Mesenchymal stem cell (in vitro differentiated cells and primary cell): ENCODE results near the gene KCNAB2.

Experiments used
- DNase-seq: peaks from one replicate; pipeline ENCODE4 v3.0.0-alpha.2; 2013
- H2AFZ ChIP-seq: one replicate; pipeline ENCODE4 v1.6.1; 2013; ENCODE audit warnings: low read depth, mild to moderate bottlenecking, control low read depth, inconsistent platforms, low read length, moderate library complexity
- H2AK5ac ChIP-seq: 2 replicates; pipeline ENCODE4 v1.6.1; 2013; ENCODE audit warnings: low read length, moderate library complexity, mild to moderate bottlenecking, inconsistent platforms; ENCODE audit not compliant: severe bottlenecking
- H2BK120ac ChIP-seq: one replicate; pipeline ENCODE4 v1.6.1; 2013; ENCODE audit warnings: low read depth, mild to moderate bottlenecking, inconsistent platforms, low read length, moderate library complexity
- H2BK12ac ChIP-seq, 2 experiments: one replicate each; pipeline ENCODE4 v1.6.1; 2013; ENCODE audit warnings: inconsistent platforms in 2 of 2, low read length in 2 of 2, mild to moderate bottlenecking in 2 of 2, moderate library complexity in 2 of 2, control low read depth in 1 of 2
- H2BK15ac ChIP-seq: one replicate; pipeline ENCODE4 v1.6.1; 2013; ENCODE audit warnings: mild to moderate bottlenecking, low read depth, inconsistent platforms; ENCODE audit not compliant: poor library complexity, severe bottlenecking
- H2BK5ac ChIP-seq: 2 replicates; pipeline ENCODE4 v1.6.1; 2013; ENCODE audit warnings: low read depth, mild to moderate bottlenecking, low read length, control low read depth, inconsistent platforms; ENCODE audit not compliant: poor library complexity, severe bottlenecking
- H3K14ac ChIP-seq, 2 experiments: one replicate each; pipeline ENCODE4 v1.6.1; 2013; ENCODE audit warnings: inconsistent platforms in 2 of 2, low read length in 2 of 2, control low read depth in 1 of 2, mild to moderate bottlenecking in 1 of 2, moderate library complexity in 1 of 2
- H3K18ac ChIP-seq, 2 experiments: one replicate each; pipeline ENCODE4 v1.6.1; 2013; ENCODE audit warnings: inconsistent platforms in 2 of 2, low read length in 2 of 2, control low read depth in 1 of 2, low read depth in 1 of 2, mild to moderate bottlenecking in 1 of 2
- H3K23ac ChIP-seq, 2 experiments: one replicate each; pipeline ENCODE4 v1.6.1; 2013; ENCODE audit warnings: inconsistent platforms in 2 of 2, low read length in 2 of 2, mild to moderate bottlenecking in 2 of 2, moderate library complexity in 2 of 2, control low read depth in 1 of 2
- H3K27ac ChIP-seq: 2 replicates; pipeline ENCODE4 v1.5.1; 2013; ENCODE audit warnings: mild to moderate bottlenecking, moderate library complexity, low read length, control low read depth, inconsistent platforms; ENCODE audit not compliant: poor library complexity, severe bottlenecking
- H3K27me3 ChIP-seq, 2 experiments: 2 replicates each; pipeline versions ENCODE4 v1.6.1 to v1.7.0; 2013; ENCODE audit warnings: low read length in 2 of 2, mild to moderate bottlenecking in 2 of 2, moderate library complexity in 2 of 2, control low read depth in 1 of 2, inconsistent platforms in 1 of 2; ENCODE audit not compliant: control insufficient read depth in 1 of 2, insufficient read depth in 1 of 2
- H3K36me3 ChIP-seq, 2 experiments: 2 replicates each; pipeline versions ENCODE4 v1.6.1 to v1.7.0; 2013; ENCODE audit warnings: low read length in 2 of 2, control low read depth in 1 of 2, inconsistent platforms in 1 of 2, low read depth in 1 of 2, mild to moderate bottlenecking in 1 of 2; ENCODE audit not compliant: insufficient read depth in 2 of 2, control insufficient read depth in 1 of 2
- H3K4ac ChIP-seq, 2 experiments: one replicate each; pipeline ENCODE4 v1.6.1; 2013; ENCODE audit warnings: inconsistent platforms in 2 of 2, low read length in 2 of 2, mild to moderate bottlenecking in 2 of 2, moderate library complexity in 2 of 2, control low read depth in 1 of 2, low read depth in 1 of 2
- H3K4me1 ChIP-seq: 2 replicates; pipeline ENCODE4 v1.6.1; 2013; ENCODE audit warnings: low read depth, low read length, control low read depth; ENCODE audit not compliant: control insufficient read depth, insufficient read depth
- H3K4me2 ChIP-seq: 2 replicates; pipeline ENCODE4 v1.6.1; 2013; ENCODE audit warnings: low read length, mild to moderate bottlenecking, inconsistent platforms; ENCODE audit not compliant: poor library complexity, severe bottlenecking
- H3K4me3 ChIP-seq, 2 experiments: 2 replicates each; pipeline versions ENCODE4 v1.5.1 to v1.7.0; 2013; ENCODE audit warnings: low read length in 2 of 2, mild to moderate bottlenecking in 2 of 2, control low read depth in 1 of 2, low read depth in 1 of 2; ENCODE audit not compliant: insufficient read depth in 1 of 2
- H3K79me1 ChIP-seq: replicated peaks from 2 replicates; pipeline ENCODE4 v1.6.1; 2013; ENCODE audit warnings: mild to moderate bottlenecking, control low read depth, low read length, inconsistent platforms; ENCODE audit not compliant: poor library complexity, severe bottlenecking
- H3K9ac ChIP-seq: 2 replicates; pipeline ENCODE4 v1.7.0; 2013; ENCODE audit warnings: mild to moderate bottlenecking, low read length, moderate library complexity
- H3K9me3 ChIP-seq: 2 replicates; pipeline ENCODE4 v1.7.0; 2013; ENCODE audit warnings: mild to moderate bottlenecking, low read length; ENCODE audit not compliant: control insufficient read depth
- H4K8ac ChIP-seq: one replicate; pipeline ENCODE4 v1.6.1; 2013; ENCODE audit warnings: inconsistent platforms, mild to moderate bottlenecking, low read length, moderate library complexity
- H4K91ac ChIP-seq: one replicate; pipeline ENCODE4 v1.6.1; 2013; ENCODE audit warnings: mild to moderate bottlenecking, low read length, inconsistent platforms
- WGBS: methylation state at CpG from one replicate; pipeline ENCODE4 v1.1.7; 2013; ENCODE audit warnings: mixed read lengths; 5-methylcytosine and 5-hydroxymethylcytosine counted together

Gene KCNAB2

DNA sequence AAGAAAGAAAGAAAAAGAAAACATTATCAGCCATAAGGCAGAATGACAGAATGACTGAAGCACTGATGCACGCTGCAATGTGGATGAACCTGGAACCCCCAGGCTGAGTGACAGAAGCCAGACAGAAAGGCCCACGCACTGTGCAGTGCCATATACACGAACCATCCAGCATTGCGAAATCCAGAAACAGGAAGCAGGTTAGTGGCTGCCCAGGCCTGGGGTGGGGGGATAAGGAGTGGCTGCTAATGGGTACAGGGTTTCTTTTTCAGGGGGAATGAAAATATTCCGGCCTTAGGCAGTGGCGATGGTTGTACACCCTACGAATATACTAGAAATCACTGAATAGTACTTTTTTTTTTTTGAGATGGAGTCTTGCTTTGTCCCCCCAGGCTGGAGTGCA lies 77.4 kb downstream of the KCNAB2 start:
- Histone ChIP-seq H3K9me3 (no peaks in the 10 kb centered on the region), H3K4me1 (peaks cover 4% of the 10 kb centered on the region), H2AFZ (no peak overlapping the region), H3K36me3 (no peaks in the 10 kb centered on the region), H4K91ac (no peak overlapping the region), H3K9ac (no peak overlapping the region), H3K4ac (no peak overlapping the region), H3K27me3 (peaks cover 0 to 16% of the 10 kb centered on the region in 2 experiments), H3K27ac (no peak overlapping the region), H2AK5ac (no peak overlapping the region), H2BK12ac (no peak overlapping the region), H2BK120ac (no peak overlapping the region), H3K14ac (no peak overlapping the region), H3K79me1 (no peaks in the 10 kb centered on the region), H3K4me3 (no peak overlapping the region), H3K23ac (no peak overlapping the region), H3K18ac (no peak overlapping the region), H4K8ac (no peak overlapping the region), H3K4me2 (no peak overlapping the region), H2BK5ac (no peak overlapping the region), H2BK15ac (no peak overlapping the region)
- DNase-seq, result no peak
- 55% methylated on average over 4 of the region's 7 CpGs for WGBS

DNA sequence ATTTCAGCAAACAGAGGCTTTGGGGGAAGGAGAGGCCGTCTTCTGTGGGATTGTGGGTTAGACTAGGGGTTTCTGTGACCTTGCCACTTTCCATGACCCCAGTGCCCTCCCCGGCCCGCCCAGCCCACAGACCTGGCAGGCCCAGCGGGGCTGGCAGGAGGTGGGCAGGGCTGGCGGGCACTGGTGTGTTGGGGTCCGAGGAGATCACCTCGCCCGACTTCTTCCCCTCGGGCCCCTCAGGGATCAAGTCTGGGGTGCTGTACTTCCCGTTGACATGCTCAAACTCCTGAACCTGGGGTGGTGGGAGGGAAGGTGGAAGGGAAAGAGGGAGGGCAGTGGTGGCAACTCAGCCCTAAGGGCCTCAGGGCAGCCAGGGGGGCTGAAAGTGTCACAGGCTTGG lies 78.1 kb downstream of the KCNAB2 start:
- H3K14ac ChIP-seq, result no peak overlapping the region
- H3K27me3 ChIP-seq, result peaks cover 0 to 20% of the 10 kb centered on the region in 2 experiments
- no peaks in the 10 kb centered on the region for H3K79me1 ChIP-seq
- H3K4ac ChIP-seq, result no peak overlapping the region
- H3K4me1 ChIP-seq, result peaks cover 4% of the 10 kb centered on the region
- no peak overlapping the region for H3K9ac ChIP-seq
- no peak overlapping the region for H4K8ac ChIP-seq
- DNase-seq, result no peak
- no peak overlapping the region for H2BK120ac ChIP-seq
- H3K4me3 ChIP-seq, result no peak overlapping the region
- H2BK5ac ChIP-seq, result no peak overlapping the region
- no peak overlapping the region for H3K27ac ChIP-seq
- H2BK12ac ChIP-seq, result no peak overlapping the region
- H3K4me2 ChIP-seq, result no peak overlapping the region
- H3K9me3 ChIP-seq, result no peaks in the 10 kb centered on the region
- H3K18ac ChIP-seq, result no peak overlapping the region
- H2AFZ ChIP-seq, result no peak overlapping the region
- H4K91ac ChIP-seq, result no peak overlapping the region
- no peaks in the 10 kb centered on the region for H3K36me3 ChIP-seq
- 83% methylated on average over 10 of the region's 10 CpGs for WGBS
- H3K23ac ChIP-seq, result no peak overlapping the region
- H2AK5ac ChIP-seq, result no peak overlapping the region
- no peak overlapping the region for H2BK15ac ChIP-seq

DNA sequence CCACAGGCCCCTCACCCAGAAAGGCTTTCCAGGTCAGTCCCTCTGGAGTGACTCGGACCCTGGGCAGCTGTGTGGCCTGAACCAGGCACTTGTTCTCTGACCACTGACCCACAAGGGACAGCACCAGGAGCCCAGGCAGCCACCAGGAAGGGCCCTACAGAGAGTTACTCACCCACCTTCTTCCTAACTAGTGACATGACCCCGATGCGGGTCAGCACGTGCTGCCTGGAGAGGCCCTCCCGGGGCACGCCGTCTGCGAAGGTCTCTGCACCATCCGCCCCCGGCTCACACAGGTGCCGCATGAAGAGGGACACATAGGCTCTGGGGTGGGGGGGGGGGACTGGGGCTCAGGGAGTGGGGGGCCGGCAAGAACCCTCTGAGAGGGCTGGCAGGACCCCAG lies 78.7 kb downstream of the KCNAB2 start:
- H2BK5ac ChIP-seq, result no peak overlapping the region
- DNase-seq, result no peak
- H3K27me3 ChIP-seq, result peaks cover 0 to 20% of the 10 kb centered on the region in 2 experiments
- H4K91ac ChIP-seq, result no peak overlapping the region
- H3K4me1 ChIP-seq, result peaks cover 4% of the 10 kb centered on the region
- no peaks in the 10 kb centered on the region for H3K79me1 ChIP-seq
- no peaks in the 10 kb centered on the region for H3K36me3 ChIP-seq
- no peak overlapping the region for H3K9ac ChIP-seq
- no peak overlapping the region for H3K14ac ChIP-seq
- no peak overlapping the region for H3K4me3 ChIP-seq
- H2AK5ac ChIP-seq, result no peak overlapping the region
- 85% methylated on average over 11 of the region's 12 CpGs for whole genome bisulfite sequencing
- H3K27ac ChIP-seq, result no peak overlapping the region
- H2BK15ac ChIP-seq, result no peak overlapping the region
- H3K4ac ChIP-seq, result no peak overlapping the region
- H3K9me3 ChIP-seq, result no peaks in the 10 kb centered on the region
- no peak overlapping the region for H3K18ac ChIP-seq
- H4K8ac ChIP-seq, result no peak overlapping the region
- no peak overlapping the region for H3K4me2 ChIP-seq
- H2AFZ ChIP-seq, result no peak overlapping the region
- no peak overlapping the region for H2BK120ac ChIP-seq
- no peak overlapping the region for H2BK12ac ChIP-seq
- no peak overlapping the region for H3K23ac ChIP-seq

DNA sequence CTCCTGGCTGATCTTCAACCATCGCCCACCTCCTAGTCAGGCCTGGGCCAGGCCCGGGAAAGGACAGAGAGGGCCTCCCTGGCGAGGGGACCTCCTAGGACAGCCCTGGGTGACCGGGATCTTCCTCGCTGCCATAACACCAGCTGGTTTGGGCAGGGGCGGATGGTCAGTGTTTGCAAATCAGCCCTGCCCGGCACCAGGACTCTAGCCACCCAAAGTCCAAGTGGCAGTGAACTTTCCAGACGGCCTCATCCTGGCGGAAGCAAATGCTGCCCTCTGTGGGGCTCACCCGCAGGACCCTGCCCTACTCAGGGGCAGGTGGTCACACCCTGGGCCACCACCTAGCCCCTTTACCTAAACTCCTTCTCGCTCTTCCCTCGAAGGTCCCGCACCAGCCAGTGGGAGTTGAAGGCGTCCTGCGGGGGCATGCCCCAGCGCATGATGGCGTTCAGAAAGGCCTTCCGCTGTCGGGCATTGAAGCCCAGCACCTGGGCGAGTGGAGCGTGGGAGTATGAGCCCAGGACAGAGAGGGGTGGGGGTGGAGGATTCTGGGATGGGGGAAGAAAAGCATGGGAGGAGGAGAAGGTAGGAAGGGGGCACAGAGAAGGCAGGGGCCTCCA lies 79.2 kb downstream of the KCNAB2 start:
- H2BK12ac ChIP-seq, result no peak overlapping the region
- H3K4me3 ChIP-seq, result no peak overlapping the region
- no peak overlapping the region for H2BK15ac ChIP-seq
- H3K4ac ChIP-seq, result no peak overlapping the region
- no peak overlapping the region for H2BK120ac ChIP-seq
- WGBS, result 86% methylated on average over 21 of the region's 21 CpGs
- peaks cover 4% of the 10 kb centered on the region for H3K4me1 ChIP-seq
- no peak overlapping the region for H2BK5ac ChIP-seq
- peak overlapping the region in 1 of 2 experiments; percentile 62 for H3K14ac ChIP-seq
- no peak overlapping the region for H4K8ac ChIP-seq
- H3K9ac ChIP-seq, result no peak overlapping the region
- H2AFZ ChIP-seq, result no peak overlapping the region
- no peak overlapping the region for H2AK5ac ChIP-seq
- no peak overlapping the region for H3K18ac ChIP-seq
- H3K27me3 ChIP-seq, result peaks cover 0 to 23% of the 10 kb centered on the region in 2 experiments
- no peak overlapping the region for H3K23ac ChIP-seq
- H3K27ac ChIP-seq, result no peak overlapping the region
- H3K4me2 ChIP-seq, result no peak overlapping the region
- DNase-seq, result no peak
- H3K36me3 ChIP-seq, result no peaks in the 10 kb centered on the region
- H3K79me1 ChIP-seq, result no peaks in the 10 kb centered on the region
- no peak overlapping the region for H4K91ac ChIP-seq
- H3K9me3 ChIP-seq, result no peaks in the 10 kb centered on the region
